Prostate gland (tissue), 2 donors: ENCODE results near the gene DNAJB4. TPM values are rescaled to one million over a fixed set of nuclear protein-coding genes. Genes with fewer than 3 reads are reported as not detected.
"Not testable (repeated sequence)": the region's sequence is repeated elsewhere in the genome, so short reads cannot be mapped to it uniquely, and the experiment has no call there.

ENCODE experiments used
- DNase-seq: peaks from one replicate; pipeline ENCODE4 v3.0.0-alpha.2; 2019; ENCODE audit warnings: low spot score
- H3K27ac ChIP-seq, 2 donors: fragments of 200-600 bp; sonication (generic); 2 replicates each; pipeline ENCODE4 v1.5.1; 2017 to 2019
- H3K27me3 ChIP-seq: fragments of 200-600 bp; sonication (generic); replicated peaks from 2 replicates; pipeline ENCODE4 v1.5.1; 2019; ENCODE audit not compliant: insufficient read depth
- H3K36me3 ChIP-seq, 2 donors: fragments of 200-600 bp; sonication (generic); 1 replicate in 1 of 2; 2 replicates in 1 of 2; pipeline versions ENCODE4 v1.5.1 to v1.8.1; 2017 to 2019
- H3K4me1 ChIP-seq: fragments of 200-600 bp; sonication (generic); replicated peaks from 2 replicates; pipeline ENCODE4 v1.5.1; 2019
- H3K4me3 ChIP-seq, 2 donors: fragments of 200-600 bp; sonication (generic); 2 replicates each; pipeline ENCODE4 v1.5.1; 2017 to 2019
- H3K9me3 ChIP-seq: fragments of 200-600 bp; sonication (generic); 2 replicates; pipeline ENCODE4 v1.5.1; 2017
- CTCF ChIP-seq, 4 experiments: fragments of 200-600 bp in 2 of 4; fragments of 450-650 bp in 2 of 4; sonication (generic) in 2 of 4; IDR thresholded peaks; 1 replicate in 3 of 4; 2 replicates in 1 of 4; pipeline ENCODE4 v1.5.1; 2016 to 2019; ENCODE audit warnings: antibody characterized with exemption in 4 of 4, mild to moderate bottlenecking in 2 of 4, moderate library complexity in 2 of 4
- POLR2A ChIP-seq: fragments of 450-650 bp; IDR thresholded peaks from one replicate; pipeline ENCODE4 v1.6.1; 2016; ENCODE audit warnings: antibody characterized with exemption, mild to moderate bottlenecking
- POLR2AphosphoS5 ChIP-seq: sonication (generic); formaldehyde crosslinking; IDR thresholded peaks from one replicate; pipeline ENCODE4 v1.6.1; 2017; ENCODE audit warnings: antibody characterized with exemption
- WGBS: methylation state at CpG from one replicate; pipeline ENCODE4 v1.1.5; 2018; 5-methylcytosine and 5-hydroxymethylcytosine counted together
- intact Hi-C: fragments of 100-400 bp; cut with DNase I; formaldehyde crosslinking; loops from one replicate; pipeline ENCODE4 v1.14.2; 2022
- total RNA-seq, 2 donors: library from RNA; depleted of rRNA; stranded (reverse); fragments of >200 nt; gene quantifications; one replicate each; pipeline ENCODE4 v1.1.0, GENCODE V29; 2016

DNAJB4 gene
- total RNA-seq, 2 donors from 2014 or later, result 15.8 to 22.8 TPM

DNA sequence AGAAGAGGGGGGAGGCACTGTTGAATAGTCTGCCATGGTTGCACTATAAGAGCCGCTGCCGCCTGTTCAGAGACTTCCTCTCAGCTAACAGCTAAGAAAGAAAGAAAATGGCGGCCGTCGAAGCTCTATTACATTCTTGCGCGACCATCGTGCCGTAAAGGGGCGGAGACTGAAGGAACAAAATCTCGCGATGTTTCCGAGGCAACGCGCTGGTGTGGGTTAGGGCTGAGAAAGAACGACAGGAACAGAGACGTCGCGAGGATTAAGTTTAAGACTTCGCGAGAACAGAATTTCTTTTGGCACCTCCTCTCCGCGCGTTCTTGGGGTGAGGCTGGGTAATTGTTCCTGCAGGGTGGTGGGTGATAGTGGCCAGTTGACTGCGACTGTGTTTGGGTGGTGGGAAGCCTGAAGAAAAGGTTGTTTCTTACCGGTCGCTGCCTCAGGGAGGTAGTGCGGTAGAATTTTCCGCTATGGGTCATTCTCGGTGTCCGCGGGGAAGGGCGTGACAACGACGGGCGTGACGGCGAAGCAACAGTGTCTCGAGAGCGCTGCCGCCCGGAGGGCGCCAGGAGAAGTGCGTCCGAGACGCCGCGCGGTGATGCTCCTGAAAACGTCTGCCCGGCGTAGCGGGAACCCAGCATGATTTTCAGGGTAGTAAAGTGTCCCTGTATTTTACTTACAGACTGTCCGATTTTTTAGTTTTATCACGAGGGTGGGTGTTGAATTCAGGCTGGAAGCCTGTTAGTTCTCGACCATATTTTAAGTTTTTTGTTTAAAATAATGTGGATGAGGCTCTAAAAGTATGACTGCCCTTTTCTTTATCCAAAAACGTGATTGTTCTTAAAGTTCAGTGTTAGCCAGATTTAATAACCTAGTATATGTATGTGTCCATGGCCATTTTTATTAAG is 25.5 kb upstream of the DNAJB4 start, which contains the start of gene FUBP1:
Gene FUBP1, minus strand, starts transcription at position 104 of the 908 bp plus-strand sequence. Its CDS starts 68 bp downstream, at position 36.
- WGBS, result 0% methylated on average over 57 of the region's 57 CpGs
- Histone ChIP-seq H3K4me3 (peak within 1 kb of the TSS; percentile 65 to 70), H3K27me3 (no peaks in the 10 kb centered on the region), H3K4me1 (peaks cover 14% of the 10 kb centered on the region), H3K27ac (peak within 1 kb of the TSS; percentile 96 to 97), H3K9me3 (no peaks in the 10 kb centered on the region), H3K36me3 (no peaks in the 10 kb centered on the region)
- intact Hi-C loops, result loop anchor here (1.0 to 10.0 kb wide), 5 partner anchors 25 to 297 kb away; partner anchors contain the start of genes DNAJB4, GIPC2 and ZZZ3
- peak; percentile 54 for TF ChIP-seq POLR2A
- peak in 3 of 4 experiments; percentile 57 to 82 (median 78) for TF ChIP-seq CTCF (IDR thresholded peaks at IDR 0.05)
- TF ChIP-seq POLR2AphosphoS5, result peak; percentile 81
- DNase-seq, result peak; percentile 96

- intact Hi-C loops, H3K27ac ChIP-seq, H3K36me3 ChIP-seq, H3K4me3 ChIP-seq, DNase-seq, H3K4me1 ChIP-seq, H3K9me3 ChIP-seq, H3K27me3 ChIP-seq: not testable (repeated sequence)
- WGBS, result 89% methylated on average over 8 of the region's 8 CpGs
Measured at GRCh38 chr1:77983352-77983996, 21.3 kb upstream of the DNAJB4 start.

- no peak overlapping the region for H3K4me3 ChIP-seq
- no peak overlapping the region for H3K27ac ChIP-seq
- no peaks in the 10 kb centered on the region for H3K36me3 ChIP-seq
- no peaks in the 10 kb centered on the region for H3K27me3 ChIP-seq
- DNase-seq, result no peak
- intact Hi-C loops, result no loop called here
- TF ChIP-seq CTCF (IDR thresholded peaks at IDR 0.05), result no peak
- no peak for TF ChIP-seq POLR2AphosphoS5
- TF ChIP-seq POLR2A, result no peak
- no peaks in the 10 kb centered on the region for H3K4me1 ChIP-seq
- H3K9me3 ChIP-seq, result no peaks in the 10 kb centered on the region
Measured at GRCh38 chr1:77983997-77984355, 20.8 kb upstream of the DNAJB4 start.

GRCh38 chr1:77984629-77985028 is 20.1 kb upstream of the DNAJB4 start:
- Histone ChIP-seq H3K9me3 (no peaks in the 10 kb centered on the region), H3K4me3 (no peak overlapping the region), H3K4me1 (no peaks in the 10 kb centered on the region), H3K36me3 (no peaks in the 10 kb centered on the region), H3K27me3 (no peaks in the 10 kb centered on the region), H3K27ac (no peak overlapping the region)
- no peak for DNase-seq
- TF ChIP-seq POLR2AphosphoS5, result no peak
- no peak for TF ChIP-seq CTCF (IDR thresholded peaks at IDR 0.05)
- no peak for TF ChIP-seq POLR2A
- WGBS, result 95% methylated on average over 4 of the region's 4 CpGs
- intact Hi-C loops, result no loop called here

- H3K4me1 ChIP-seq, result no peaks in the 10 kb centered on the region
- H3K36me3 ChIP-seq, result no peaks in the 10 kb centered on the region
- H3K4me3 ChIP-seq, result no peak overlapping the region
- H3K9me3 ChIP-seq, result no peaks in the 10 kb centered on the region
- no peak for DNase-seq
- TF ChIP-seq POLR2AphosphoS5 (no peak), POLR2A (no peak), CTCF (IDR thresholded peaks at IDR 0.05) (no peak)
- no peak overlapping the region for H3K27ac ChIP-seq
- H3K27me3 ChIP-seq, result no peaks in the 10 kb centered on the region
- intact Hi-C loops, result no loop called here
Measured at GRCh38 chr1:77986810-77987209, 17.9 kb upstream of the DNAJB4 start.
